NB4 (cell line): ENCODE measurements around the gene MED1.
A peak's percentile ranks its signal among the peaks of the same experiment; 100 is the strongest.
"Not testable (repeated sequence)": the region's sequence is repeated elsewhere in the genome, so short reads cannot be mapped to it uniquely, and the experiment has no call there.

Experiments used
- DNase-seq: peaks from one replicate; pipeline ENCODE4 v3.0.0; 2010; ENCODE audit warnings: low read depth
- H3K4me3 ChIP-seq: one replicate; pipeline ENCODE4 v1.5.1; 2011; ENCODE audit warnings: mild to moderate bottlenecking, low read depth, low read length, moderate library complexity
- CTCF ChIP-seq: IDR thresholded peaks from one replicate; pipeline ENCODE4 v1.5.1; 2012; ENCODE audit warnings: low read depth, low read length
- MAX ChIP-seq: IDR thresholded peaks from 2 replicates; pipeline ENCODE4 v1.6.1; 2011; ENCODE audit warnings: low read depth, low read length
- MYC ChIP-seq: IDR thresholded peaks from 2 replicates; pipeline ENCODE4 v1.6.1; 2011; ENCODE audit warnings: low read depth, low read length
- POLR2A ChIP-seq: IDR thresholded peaks from 2 replicates; pipeline ENCODE4 v1.6.1; 2011; ENCODE audit warnings: mild to moderate bottlenecking; ENCODE audit not compliant: insufficient read length; ENCODE audit errors: extremely low read depth

The MED1 gene

GRCh38 chr17:39483506-39483905, 32.4 kb upstream of the MED1 start:
- H3K4me3 ChIP-seq, result no peak overlapping the region
- DNase-seq, result no peak
- TF ChIP-seq MAX (no peak), CTCF (no peak), MYC (no peak), POLR2A (no peak)

GRCh38 chr17:39479631-39480030, 28.6 kb upstream of the MED1 start:
- DNase-seq, H3K4me3 ChIP-seq: not testable (repeated sequence)

GRCh38 chr17:39473310-39473709, 22.2 kb upstream of the MED1 start:
- TF ChIP-seq MAX (no peak), POLR2A (no peak), CTCF (no peak), MYC (no peak)
- no peak overlapping the region for H3K4me3 ChIP-seq
- no peak for DNase-seq

GRCh38 chr17:39468610-39469009, 17.5 kb upstream of the MED1 start:
- H3K4me3 ChIP-seq, DNase-seq: not testable (repeated sequence)

- peak overlapping the region; percentile 87 for H3K4me3 ChIP-seq
- DNase-seq, result not testable (repeated sequence)
Measured at GRCh38 chr17:39464639-39465181, 13.6 kb upstream of the MED1 start.

- no peak for TF ChIP-seq POLR2A
- TF ChIP-seq CTCF, result no peak
- no peak for TF ChIP-seq MAX
- TF ChIP-seq MYC, result no peak
- H3K4me3 ChIP-seq, result peak overlapping the region; percentile 87
- peak; percentile 68 for DNase-seq
Measured at GRCh38 chr17:39462631-39463375, 11.7 kb upstream of the MED1 start.

- peak; percentile 37 for DNase-seq
- TF ChIP-seq MAX (no peak), CTCF (no peak), POLR2A (no peak), MYC (no peak)
- H3K4me3 ChIP-seq, result peak overlapping the region; percentile 87
Measured at GRCh38 chr17:39461926-39462569, 11.0 kb upstream of the MED1 start.
